ENCODE results near the gene PLCB4. TPM values are rescaled to one million over a fixed set of nuclear protein-coding genes. Genes with fewer than 3 reads are reported as not detected.

PLCB4 gene
- total RNA-seq, 1 experiment from 2014 or later: 12.6 TPM

DNA sequence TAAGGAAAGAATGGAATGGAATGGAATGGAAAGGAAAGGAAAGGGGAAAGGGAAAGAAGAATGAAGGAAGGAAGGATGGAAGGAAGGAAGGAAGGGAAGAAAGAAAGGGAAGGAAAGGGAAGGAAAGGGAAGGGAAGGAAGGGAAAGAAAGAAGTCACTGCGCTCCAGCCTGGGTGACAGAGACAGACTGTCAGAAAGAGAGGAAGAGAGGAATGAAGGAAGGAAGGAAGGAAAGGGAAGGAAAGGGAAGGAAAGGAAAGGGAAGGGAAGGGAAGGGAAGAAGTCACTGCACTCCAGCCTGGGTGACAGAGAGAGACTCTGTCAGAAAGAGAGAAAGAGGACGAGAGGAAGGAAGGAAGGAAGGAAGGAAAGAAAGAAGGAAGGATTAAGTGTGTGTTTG, 224.3 kb downstream of the PLCB4 start:
- DNase-seq (ENCODE audit: low spot score): no peak
- ATAC-seq: no peak
- Mint-ChIP-seq H3K4me1 (no peaks in the 10 kb centered on the region), H3K27ac (no peak overlapping the region), H3K9me3 (peaks cover 6% of the 10 kb centered on the region; the same call in 1 of the 2 replicates), H3K27me3 (ENCODE audit: low read depth) (no peaks in the 10 kb centered on the region), H3K36me3 (no peaks in the 10 kb centered on the region), H3K4me3 (no peak overlapping the region)
- POLR2A ChIA-PET: no interaction called here
- TF ChIP-seq NFATC4 (CRISPR knock-in tag; IDR thresholded peaks at IDR 0.05): no peak
- TF ChIP-seq, protein P1, sequence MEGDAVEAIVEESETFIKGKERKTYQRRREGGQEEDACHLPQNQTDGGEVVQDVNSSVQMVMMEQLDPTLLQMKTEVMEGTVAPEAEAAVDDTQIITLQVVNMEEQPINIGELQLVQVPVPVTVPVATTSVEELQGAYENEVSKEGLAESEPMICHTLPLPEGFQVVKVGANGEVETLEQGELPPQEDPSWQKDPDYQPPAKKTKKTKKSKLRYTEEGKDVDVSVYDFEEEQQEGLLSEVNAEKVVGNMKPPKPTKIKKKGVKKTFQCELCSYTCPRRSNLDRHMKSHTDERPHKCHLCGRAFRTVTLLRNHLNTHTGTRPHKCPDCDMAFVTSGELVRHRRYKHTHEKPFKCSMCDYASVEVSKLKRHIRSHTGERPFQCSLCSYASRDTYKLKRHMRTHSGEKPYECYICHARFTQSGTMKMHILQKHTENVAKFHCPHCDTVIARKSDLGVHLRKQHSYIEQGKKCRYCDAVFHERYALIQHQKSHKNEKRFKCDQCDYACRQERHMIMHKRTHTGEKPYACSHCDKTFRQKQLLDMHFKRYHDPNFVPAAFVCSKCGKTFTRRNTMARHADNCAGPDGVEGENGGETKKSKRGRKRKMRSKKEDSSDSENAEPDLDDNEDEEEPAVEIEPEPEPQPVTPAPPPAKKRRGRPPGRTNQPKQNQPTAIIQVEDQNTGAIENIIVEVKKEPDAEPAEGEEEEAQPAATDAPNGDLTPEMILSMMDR (IDR thresholded peaks at IDR 0.05): no peak
- no peak for TF ChIP-seq ZNF263 (CRISPR knock-in tag; IDR thresholded peaks at IDR 0.05; ENCODE audit: low read depth)
- TF ChIP-seq SOX15 (CRISPR knock-in tag; IDR thresholded peaks at IDR 0.05): no peak
- no peak for TF ChIP-seq GABPB1 (CRISPR knock-in tag; IDR thresholded peaks at IDR 0.05)
- TF ChIP-seq, protein P2, sequence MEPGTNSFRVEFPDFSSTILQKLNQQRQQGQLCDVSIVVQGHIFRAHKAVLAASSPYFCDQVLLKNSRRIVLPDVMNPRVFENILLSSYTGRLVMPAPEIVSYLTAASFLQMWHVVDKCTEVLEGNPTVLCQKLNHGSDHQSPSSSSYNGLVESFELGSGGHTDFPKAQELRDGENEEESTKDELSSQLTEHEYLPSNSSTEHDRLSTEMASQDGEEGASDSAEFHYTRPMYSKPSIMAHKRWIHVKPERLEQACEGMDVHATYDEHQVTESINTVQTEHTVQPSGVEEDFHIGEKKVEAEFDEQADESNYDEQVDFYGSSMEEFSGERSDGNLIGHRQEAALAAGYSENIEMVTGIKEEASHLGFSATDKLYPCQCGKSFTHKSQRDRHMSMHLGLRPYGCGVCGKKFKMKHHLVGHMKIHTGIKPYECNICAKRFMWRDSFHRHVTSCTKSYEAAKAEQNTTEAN (CRISPR knock-in tag; IDR thresholded peaks at IDR 0.05): no peak
- CTCF ChIA-PET: no interaction called here

DNA sequence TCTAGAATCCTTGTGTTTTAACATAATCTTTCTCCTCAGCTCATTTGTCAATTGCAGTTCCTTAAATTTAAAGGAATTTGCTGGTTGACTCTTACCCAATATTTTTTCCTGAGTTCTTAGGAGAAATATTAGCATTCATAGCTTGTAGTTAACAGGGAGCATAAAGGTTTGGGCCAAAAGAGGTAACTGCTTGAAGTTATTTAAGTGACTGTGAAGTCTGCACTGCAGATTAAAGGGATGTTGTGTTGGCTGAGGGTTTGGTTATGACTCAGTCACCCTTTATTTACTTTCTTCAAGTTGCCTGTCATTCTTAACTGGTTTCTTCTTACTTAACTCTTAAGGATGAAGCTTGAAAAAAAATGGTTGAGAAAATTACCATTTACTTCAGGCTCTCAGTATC, 225.2 kb downstream of the PLCB4 start:
- Mint-ChIP-seq H3K36me3 (no peaks in the 10 kb centered on the region), H3K4me3 (no peak overlapping the region), H3K27me3 (ENCODE audit: low read depth) (no peaks in the 10 kb centered on the region), H3K27ac (no peak overlapping the region), H3K9me3 (peaks cover 6% of the 10 kb centered on the region; the same call in 1 of the 2 replicates), H3K4me1 (no peaks in the 10 kb centered on the region)
- CTCF ChIA-PET: no interaction called here
- POLR2A ChIA-PET: no interaction called here
- DNase-seq (ENCODE audit: low spot score) (no peak), ATAC-seq (no peak)
- TF ChIP-seq, protein P3, sequence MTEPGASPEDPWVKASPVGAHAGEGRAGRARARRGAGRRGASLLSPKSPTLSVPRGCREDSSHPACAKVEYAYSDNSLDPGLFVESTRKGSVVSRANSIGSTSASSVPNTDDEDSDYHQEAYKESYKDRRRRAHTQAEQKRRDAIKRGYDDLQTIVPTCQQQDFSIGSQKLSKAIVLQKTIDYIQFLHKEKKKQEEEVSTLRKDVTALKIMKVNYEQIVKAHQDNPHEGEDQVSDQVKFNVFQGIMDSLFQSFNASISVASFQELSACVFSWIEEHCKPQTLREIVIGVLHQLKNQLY (CRISPR knock-in tag; IDR thresholded peaks at IDR 0.05): no peak
- TF ChIP-seq TP53 (CRISPR knock-in tag; IDR thresholded peaks at IDR 0.05) (no peak), NFYB (CRISPR knock-in tag; conservative IDR thresholded peaks at IDR 0.05; ENCODE audit: low read depth) (no peak), RORB (CRISPR knock-in tag; IDR thresholded peaks at IDR 0.05) (no peak), NFATC4 (CRISPR knock-in tag; IDR thresholded peaks at IDR 0.05) (no peak), ZNF416 (CRISPR knock-in tag; IDR thresholded peaks at IDR 0.05) (no peak), CREM (CRISPR knock-in tag; IDR thresholded peaks at IDR 0.05) (no peak), TCF7 (CRISPR knock-in tag; IDR thresholded peaks at IDR 0.05; ENCODE audit: low read depth) (no peak)
- TF ChIP-seq, protein P4, sequence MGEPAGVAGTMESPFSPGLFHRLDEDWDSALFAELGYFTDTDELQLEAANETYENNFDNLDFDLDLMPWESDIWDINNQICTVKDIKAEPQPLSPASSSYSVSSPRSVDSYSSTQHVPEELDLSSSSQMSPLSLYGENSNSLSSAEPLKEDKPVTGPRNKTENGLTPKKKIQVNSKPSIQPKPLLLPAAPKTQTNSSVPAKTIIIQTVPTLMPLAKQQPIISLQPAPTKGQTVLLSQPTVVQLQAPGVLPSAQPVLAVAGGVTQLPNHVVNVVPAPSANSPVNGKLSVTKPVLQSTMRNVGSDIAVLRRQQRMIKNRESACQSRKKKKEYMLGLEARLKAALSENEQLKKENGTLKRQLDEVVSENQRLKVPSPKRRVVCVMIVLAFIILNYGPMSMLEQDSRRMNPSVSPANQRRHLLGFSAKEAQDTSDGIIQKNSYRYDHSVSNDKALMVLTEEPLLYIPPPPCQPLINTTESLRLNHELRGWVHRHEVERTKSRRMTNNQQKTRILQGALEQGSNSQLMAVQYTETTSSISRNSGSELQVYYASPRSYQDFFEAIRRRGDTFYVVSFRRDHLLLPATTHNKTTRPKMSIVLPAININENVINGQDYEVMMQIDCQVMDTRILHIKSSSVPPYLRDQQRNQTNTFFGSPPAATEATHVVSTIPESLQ (CRISPR knock-in tag; IDR thresholded peaks at IDR 0.05): no peak
- TF ChIP-seq, protein P5, sequence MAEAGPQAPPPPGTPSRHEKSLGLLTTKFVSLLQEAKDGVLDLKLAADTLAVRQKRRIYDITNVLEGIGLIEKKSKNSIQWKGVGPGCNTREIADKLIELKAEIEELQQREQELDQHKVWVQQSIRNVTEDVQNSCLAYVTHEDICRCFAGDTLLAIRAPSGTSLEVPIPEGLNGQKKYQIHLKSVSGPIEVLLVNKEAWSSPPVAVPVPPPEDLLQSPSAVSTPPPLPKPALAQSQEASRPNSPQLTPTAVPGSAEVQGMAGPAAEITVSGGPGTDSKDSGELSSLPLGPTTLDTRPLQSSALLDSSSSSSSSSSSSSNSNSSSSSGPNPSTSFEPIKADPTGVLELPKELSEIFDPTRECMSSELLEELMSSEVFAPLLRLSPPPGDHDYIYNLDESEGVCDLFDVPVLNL (CRISPR knock-in tag; IDR thresholded peaks at IDR 0.05; ENCODE audit: borderline replicate concordance, low read depth): no peak

DNA sequence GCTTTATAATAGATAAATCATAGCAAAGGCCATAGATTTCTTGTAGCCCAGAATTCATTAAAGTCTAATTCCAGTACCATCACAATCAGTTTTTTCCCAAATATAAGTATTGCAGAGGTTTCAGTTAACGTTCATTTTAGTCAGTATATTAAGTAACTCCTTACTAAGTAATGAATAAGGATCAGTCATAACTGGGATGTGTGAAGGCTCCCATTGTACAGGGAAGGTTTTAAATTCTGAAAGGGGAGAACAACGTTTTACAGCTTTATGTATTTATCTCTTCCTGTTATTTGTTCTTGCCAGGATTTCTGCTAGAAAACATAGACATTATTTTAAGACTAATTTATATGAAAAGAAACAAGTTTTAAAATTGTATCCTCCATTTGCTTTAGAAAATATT, 230.0 kb downstream of the PLCB4 start:
- Mint-ChIP-seq H3K27me3 (ENCODE audit: low read depth) (no peaks in the 10 kb centered on the region), H3K4me1 (no peaks in the 10 kb centered on the region), H3K36me3 (no peaks in the 10 kb centered on the region), H3K27ac (no peak overlapping the region), H3K9me3 (peaks cover 6% of the 10 kb centered on the region; the same call in 1 of the 2 replicates), H3K4me3 (no peak overlapping the region)
- DNase-seq (ENCODE audit: low spot score): no peak
- CTCF ChIA-PET: no interaction called here
- no peak for ATAC-seq
- POLR2A ChIA-PET: interaction anchor here (0.6 kb wide), 1 partner anchor 364 kb away, joined by 3 read pairs; no protein-coding TSS in a partner anchor
- TF ChIP-seq GRHL2 (CRISPR knock-in tag; IDR thresholded peaks at IDR 0.05; ENCODE audit: insufficient replicate concordance, severe bottlenecking) (no peak), TP53 (CRISPR knock-in tag; IDR thresholded peaks at IDR 0.05) (no peak), GABPB1 (CRISPR knock-in tag; IDR thresholded peaks at IDR 0.05) (no peak), PRRX2 (CRISPR knock-in tag; IDR thresholded peaks at IDR 0.05) (no peak), ZNF416 (CRISPR knock-in tag; IDR thresholded peaks at IDR 0.05) (no peak)
- TF ChIP-seq, protein P5 (CRISPR knock-in tag; IDR thresholded peaks at IDR 0.05; ENCODE audit: borderline replicate concordance, low read depth): no peak
- TF ChIP-seq, protein P6, sequence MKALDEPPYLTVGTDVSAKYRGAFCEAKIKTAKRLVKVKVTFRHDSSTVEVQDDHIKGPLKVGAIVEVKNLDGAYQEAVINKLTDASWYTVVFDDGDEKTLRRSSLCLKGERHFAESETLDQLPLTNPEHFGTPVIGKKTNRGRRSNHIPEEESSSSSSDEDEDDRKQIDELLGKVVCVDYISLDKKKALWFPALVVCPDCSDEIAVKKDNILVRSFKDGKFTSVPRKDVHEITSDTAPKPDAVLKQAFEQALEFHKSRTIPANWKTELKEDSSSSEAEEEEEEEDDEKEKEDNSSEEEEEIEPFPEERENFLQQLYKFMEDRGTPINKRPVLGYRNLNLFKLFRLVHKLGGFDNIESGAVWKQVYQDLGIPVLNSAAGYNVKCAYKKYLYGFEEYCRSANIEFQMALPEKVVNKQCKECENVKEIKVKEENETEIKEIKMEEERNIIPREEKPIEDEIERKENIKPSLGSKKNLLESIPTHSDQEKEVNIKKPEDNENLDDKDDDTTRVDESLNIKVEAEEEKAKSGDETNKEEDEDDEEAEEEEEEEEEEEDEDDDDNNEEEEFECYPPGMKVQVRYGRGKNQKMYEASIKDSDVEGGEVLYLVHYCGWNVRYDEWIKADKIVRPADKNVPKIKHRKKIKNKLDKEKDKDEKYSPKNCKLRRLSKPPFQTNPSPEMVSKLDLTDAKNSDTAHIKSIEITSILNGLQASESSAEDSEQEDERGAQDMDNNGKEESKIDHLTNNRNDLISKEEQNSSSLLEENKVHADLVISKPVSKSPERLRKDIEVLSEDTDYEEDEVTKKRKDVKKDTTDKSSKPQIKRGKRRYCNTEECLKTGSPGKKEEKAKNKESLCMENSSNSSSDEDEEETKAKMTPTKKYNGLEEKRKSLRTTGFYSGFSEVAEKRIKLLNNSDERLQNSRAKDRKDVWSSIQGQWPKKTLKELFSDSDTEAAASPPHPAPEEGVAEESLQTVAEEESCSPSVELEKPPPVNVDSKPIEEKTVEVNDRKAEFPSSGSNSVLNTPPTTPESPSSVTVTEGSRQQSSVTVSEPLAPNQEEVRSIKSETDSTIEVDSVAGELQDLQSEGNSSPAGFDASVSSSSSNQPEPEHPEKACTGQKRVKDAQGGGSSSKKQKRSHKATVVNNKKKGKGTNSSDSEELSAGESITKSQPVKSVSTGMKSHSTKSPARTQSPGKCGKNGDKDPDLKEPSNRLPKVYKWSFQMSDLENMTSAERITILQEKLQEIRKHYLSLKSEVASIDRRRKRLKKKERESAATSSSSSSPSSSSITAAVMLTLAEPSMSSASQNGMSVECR (CRISPR knock-in tag; IDR thresholded peaks at IDR 0.05; ENCODE audit: borderline replicate concordance): no peak
- TF ChIP-seq, protein P7, sequence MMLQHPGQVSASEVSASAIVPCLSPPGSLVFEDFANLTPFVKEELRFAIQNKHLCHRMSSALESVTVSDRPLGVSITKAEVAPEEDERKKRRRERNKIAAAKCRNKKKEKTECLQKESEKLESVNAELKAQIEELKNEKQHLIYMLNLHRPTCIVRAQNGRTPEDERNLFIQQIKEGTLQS (CRISPR knock-in tag; conservative IDR thresholded peaks at IDR 0.05): no peak

All from WTC11 (cell line).